Hepatocyte (in vitro differentiated cells): ENCODE measurements around the gene ZFP2. TPM values are rescaled to one million over a fixed set of nuclear protein-coding genes. Genes with fewer than 3 reads are reported as not detected.
"Not testable (repeated sequence)": the region's sequence is repeated elsewhere in the genome, so short reads cannot be mapped to it uniquely, and the experiment has no call there.

ENCODE experiments used
- DNase-seq: peaks from one replicate; pipeline ENCODE4 v3.0.0-alpha.2; 2016; ENCODE audit warnings: low spot score
- H2AFZ ChIP-seq: fragments of 200-600 bp; sonication (generic); 2 replicates; pipeline ENCODE4 v1.6.0; 2016; ENCODE audit warnings: antibody characterized with exemption, mild to moderate bottlenecking
- H3K27ac ChIP-seq: fragments of 200-600 bp; sonication (generic); 2 replicates; pipeline ENCODE4 v1.5.1; 2016; ENCODE audit warnings: mild to moderate bottlenecking
- H3K27me3 ChIP-seq: fragments of 200-600 bp; sonication (generic); 2 replicates; pipeline ENCODE4 v1.6.1; 2016
- H3K36me3 ChIP-seq: fragments of 200-600 bp; sonication (generic); replicated peaks from 2 replicates; pipeline ENCODE4 v1.5.1; 2016; ENCODE audit warnings: low read depth; ENCODE audit not compliant: insufficient read depth
- H3K4me1 ChIP-seq: fragments of 200-600 bp; sonication (generic); 2 replicates; pipeline ENCODE4 v1.5.1; 2016; ENCODE audit warnings: mild to moderate bottlenecking, moderate library complexity; ENCODE audit not compliant: insufficient read depth
- H3K4me2 ChIP-seq: fragments of 200-600 bp; sonication (generic); 2 replicates; pipeline ENCODE4 v1.6.0; 2016
- H3K4me3 ChIP-seq: fragments of 200-600 bp; sonication (generic); 2 replicates; pipeline ENCODE4 v1.5.1; 2016; ENCODE audit warnings: mild to moderate bottlenecking
- H3K79me2 ChIP-seq: fragments of 200-600 bp; sonication (generic); 2 replicates; pipeline ENCODE4 v1.6.0; 2017; ENCODE audit warnings: mild to moderate bottlenecking
- H3K9me2 ChIP-seq: fragments of 200-600 bp; sonication (generic); replicated peaks from 2 replicates; pipeline ENCODE4 v1.6.0; 2017; ENCODE audit warnings: mild to moderate bottlenecking; ENCODE audit not compliant: insufficient read depth
- H3K9me3 ChIP-seq: fragments of 200-600 bp; sonication (generic); 2 replicates; pipeline ENCODE4 v1.5.1; 2016; ENCODE audit warnings: low read depth, mild to moderate bottlenecking
- H4K20me1 ChIP-seq: fragments of 200-600 bp; sonication (generic); 2 replicates; pipeline ENCODE4 v1.6.0; 2016; ENCODE audit warnings: mild to moderate bottlenecking; ENCODE audit not compliant: insufficient read depth, poor library complexity, severe bottlenecking
- EZH2 ChIP-seq: fragments of 200-600 bp; sonication (generic); IDR thresholded peaks from 2 replicates; pipeline ENCODE4 v1.6.1; 2016; ENCODE audit warnings: antibody characterized with exemption, mild to moderate bottlenecking, borderline replicate concordance
- EZH2phosphoT487 ChIP-seq: fragments of 200-600 bp; sonication (generic); IDR thresholded peaks from one replicate; pipeline ENCODE4 v1.6.1; 2018; ENCODE audit warnings: antibody characterized with exemption, mild to moderate bottlenecking, low read depth, moderate library complexity; ENCODE audit not compliant: unreplicated experiment, severe bottlenecking
- WGBS: methylation state at CpG from one replicate; pipeline ENCODE4 v1.1.6; 2016; ENCODE audit warnings: low lambda C conversion rate; ENCODE audit errors: missing lambda C conversion rate; 5-methylcytosine and 5-hydroxymethylcytosine counted together
- polyA plus RNA-seq: library from polyadenylated mRNA; unstranded; fragments of >200 nt; fragmentation: Nextera tagmentation; extraction: Ambion mirVana; gene quantifications from 2 replicates; pipeline ENCODE4 v1.2.1, GENCODE V29; 2016
- total RNA-seq: library from RNA; depleted of rRNA; stranded (reverse); fragments of >200 nt; gene quantifications from 2 replicates; pipeline ENCODE4 v1.2.3, GENCODE V29; 2014
- TF ChIP-seq, protein P1 (sequence below): fragments of 200-600 bp; sonication (generic); IDR thresholded peaks from 2 replicates; pipeline ENCODE4 v1.5.1; 2016; ENCODE audit warnings: antibody characterized with exemption, mild to moderate bottlenecking; ENCODE audit not compliant: poor library complexity

Gene ZFP2
- total and polyA plus RNA-seq, 2 experiments from 2014 or later, result 0.85 to 2.2 TPM

DNA sequence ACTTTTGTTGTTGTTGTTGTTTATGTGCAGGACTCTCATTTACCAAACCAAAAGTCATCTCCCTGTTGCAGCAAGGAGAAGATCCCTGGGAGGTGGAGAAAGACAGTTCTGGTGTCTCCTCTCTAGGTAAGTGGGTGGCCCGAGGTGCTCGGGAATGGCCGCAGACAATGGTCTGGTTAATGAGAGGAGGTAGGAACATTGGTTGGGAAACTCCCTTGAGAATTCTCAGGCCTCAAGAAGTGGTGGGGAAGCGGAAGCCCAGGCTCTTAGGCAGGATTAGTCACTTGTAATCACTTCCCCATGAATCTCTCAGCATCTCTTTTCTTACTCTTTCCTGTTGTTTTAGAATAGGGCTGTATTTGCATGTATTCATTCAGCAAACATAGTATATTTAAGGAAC lies 28.8 kb upstream of the ZFP2 start:
- Histone ChIP-seq H3K27ac (no peak overlapping the region), H3K4me3 (no peak overlapping the region), H3K27me3 (no peaks in the 10 kb centered on the region), H3K4me2 (no peak overlapping the region), H2AFZ (no peak overlapping the region), H3K79me2 (peaks cover 30% of the 10 kb centered on the region), H3K9me3 (no peaks in the 10 kb centered on the region), H3K36me3 (peaks cover 7% of the 10 kb centered on the region), H3K9me2 (no peaks in the 10 kb centered on the region), H4K20me1 (no peaks in the 10 kb centered on the region), H3K4me1 (no peaks in the 10 kb centered on the region)
- TF ChIP-seq EZH2, result no peak
- TF ChIP-seq, protein P1, sequence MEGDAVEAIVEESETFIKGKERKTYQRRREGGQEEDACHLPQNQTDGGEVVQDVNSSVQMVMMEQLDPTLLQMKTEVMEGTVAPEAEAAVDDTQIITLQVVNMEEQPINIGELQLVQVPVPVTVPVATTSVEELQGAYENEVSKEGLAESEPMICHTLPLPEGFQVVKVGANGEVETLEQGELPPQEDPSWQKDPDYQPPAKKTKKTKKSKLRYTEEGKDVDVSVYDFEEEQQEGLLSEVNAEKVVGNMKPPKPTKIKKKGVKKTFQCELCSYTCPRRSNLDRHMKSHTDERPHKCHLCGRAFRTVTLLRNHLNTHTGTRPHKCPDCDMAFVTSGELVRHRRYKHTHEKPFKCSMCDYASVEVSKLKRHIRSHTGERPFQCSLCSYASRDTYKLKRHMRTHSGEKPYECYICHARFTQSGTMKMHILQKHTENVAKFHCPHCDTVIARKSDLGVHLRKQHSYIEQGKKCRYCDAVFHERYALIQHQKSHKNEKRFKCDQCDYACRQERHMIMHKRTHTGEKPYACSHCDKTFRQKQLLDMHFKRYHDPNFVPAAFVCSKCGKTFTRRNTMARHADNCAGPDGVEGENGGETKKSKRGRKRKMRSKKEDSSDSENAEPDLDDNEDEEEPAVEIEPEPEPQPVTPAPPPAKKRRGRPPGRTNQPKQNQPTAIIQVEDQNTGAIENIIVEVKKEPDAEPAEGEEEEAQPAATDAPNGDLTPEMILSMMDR, result no peak
- no peak for TF ChIP-seq EZH2phosphoT487
- DNase-seq, result no peak
- WGBS, result 88% methylated on average over 4 of the region's 4 CpGs

DNA sequence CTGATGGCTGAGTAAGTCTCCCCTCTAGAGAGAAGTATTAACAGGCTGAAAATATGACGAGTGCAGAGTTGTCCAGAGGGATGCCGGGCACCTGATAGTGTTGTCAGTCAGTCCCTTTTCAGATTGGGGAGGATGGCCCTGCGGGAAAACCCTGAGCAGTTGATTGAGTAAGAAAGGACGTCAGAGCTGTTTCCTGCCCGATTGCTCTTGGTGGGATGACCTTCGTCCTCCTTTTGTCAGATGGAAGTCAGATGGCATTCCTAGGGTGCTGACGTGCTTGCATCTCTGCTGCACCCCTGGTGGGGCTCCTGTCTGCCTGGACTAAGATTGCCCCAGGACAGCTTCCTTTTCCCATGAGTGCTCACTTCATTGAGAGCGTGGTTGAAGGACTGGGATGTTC lies 26.1 kb upstream of the ZFP2 start:
- Histone ChIP-seq H3K27me3 (no peaks in the 10 kb centered on the region), H4K20me1 (no peaks in the 10 kb centered on the region), H3K4me3 (no peak overlapping the region), H2AFZ (no peak overlapping the region), H3K9me3 (peaks cover 1% of the 10 kb centered on the region), H3K9me2 (no peaks in the 10 kb centered on the region), H3K36me3 (peaks cover 7% of the 10 kb centered on the region), H3K4me1 (no peaks in the 10 kb centered on the region), H3K4me2 (no peak overlapping the region), H3K27ac (no peak overlapping the region), H3K79me2 (peaks cover 17% of the 10 kb centered on the region)
- no peak for TF ChIP-seq EZH2
- TF ChIP-seq EZH2phosphoT487, result no peak
- TF ChIP-seq, protein P1, result no peak
- no peak for DNase-seq
- 85% methylated on average over 8 of the region's 8 CpGs for whole genome bisulfite sequencing

DNA sequence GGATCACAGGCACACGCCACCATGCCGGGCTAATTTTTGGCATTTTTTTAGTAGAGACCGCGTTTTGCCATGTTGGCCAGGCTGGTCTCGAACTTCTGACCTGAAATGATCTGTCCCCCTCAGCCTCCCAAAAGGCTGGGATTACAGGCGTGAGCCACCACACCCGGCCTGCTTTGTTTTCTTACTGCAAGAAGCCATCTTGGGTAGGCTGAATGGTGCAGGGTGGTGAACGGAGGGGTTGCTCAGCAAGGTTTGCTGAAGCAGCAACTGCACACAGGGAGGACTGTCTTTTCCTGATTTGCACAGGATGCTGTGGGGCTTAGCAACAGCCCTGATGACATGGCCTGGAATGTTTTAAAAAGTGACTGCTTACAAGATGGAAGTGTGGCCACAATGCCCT lies 25.3 kb upstream of the ZFP2 start:
- Histone ChIP-seq H3K9me3 (peaks cover 8% of the 10 kb centered on the region), H3K27ac (no peak overlapping the region), H3K36me3 (peaks cover 7% of the 10 kb centered on the region)

DNA sequence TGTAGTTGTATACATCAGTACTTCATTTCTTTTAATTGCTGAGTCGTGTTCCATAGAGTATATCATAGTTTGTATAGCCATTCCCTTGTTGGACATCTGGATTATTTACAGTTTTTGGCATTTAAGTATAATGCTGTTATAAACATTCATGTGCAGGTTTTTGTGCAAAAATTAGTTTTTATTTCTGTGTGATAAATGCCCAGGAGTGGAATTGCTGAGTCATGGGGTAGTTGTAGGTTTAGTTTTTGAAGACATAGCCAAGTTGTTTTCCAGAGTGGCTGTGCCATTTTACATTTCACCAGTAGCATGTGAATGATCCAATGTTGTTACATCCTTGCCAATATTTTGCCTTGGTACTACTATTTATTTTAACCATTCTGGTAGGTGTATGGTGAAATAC lies 23.4 kb upstream of the ZFP2 start:
- Histone ChIP-seq H3K9me2 (no peaks in the 10 kb centered on the region), H3K4me2 (no peak overlapping the region), H3K36me3 (no peaks in the 10 kb centered on the region), H3K79me2 (peaks cover 9% of the 10 kb centered on the region), H2AFZ (no peak overlapping the region), H3K4me3 (no peak overlapping the region), H3K27me3 (no peaks in the 10 kb centered on the region), H4K20me1 (no peaks in the 10 kb centered on the region), H3K27ac (no peak overlapping the region), H3K9me3 (peaks cover 8% of the 10 kb centered on the region), H3K4me1 (no peaks in the 10 kb centered on the region)
- TF ChIP-seq EZH2, result no peak
- TF ChIP-seq, protein P1, result no peak
- TF ChIP-seq EZH2phosphoT487, result no peak
- WGBS, result 94% methylated on average over 1 of the region's 1 CpG
- DNase-seq, result no peak

More for the DNA sequence above, 25.3 kb upstream of the ZFP2 start:
- Histone ChIP-seq H4K20me1 (no peaks in the 10 kb centered on the region), H3K27me3 (no peaks in the 10 kb centered on the region), H3K4me3 (no peak overlapping the region), H3K9me2 (no peaks in the 10 kb centered on the region), H2AFZ (no peak overlapping the region), H3K79me2 (peaks cover 14% of the 10 kb centered on the region), H3K4me1 (no peaks in the 10 kb centered on the region), H3K4me2 (no peak overlapping the region)
- WGBS, result 98% methylated on average over 8 of the region's 8 CpGs
- no peak for TF ChIP-seq EZH2phosphoT487
- no peak for DNase-seq

DNA sequence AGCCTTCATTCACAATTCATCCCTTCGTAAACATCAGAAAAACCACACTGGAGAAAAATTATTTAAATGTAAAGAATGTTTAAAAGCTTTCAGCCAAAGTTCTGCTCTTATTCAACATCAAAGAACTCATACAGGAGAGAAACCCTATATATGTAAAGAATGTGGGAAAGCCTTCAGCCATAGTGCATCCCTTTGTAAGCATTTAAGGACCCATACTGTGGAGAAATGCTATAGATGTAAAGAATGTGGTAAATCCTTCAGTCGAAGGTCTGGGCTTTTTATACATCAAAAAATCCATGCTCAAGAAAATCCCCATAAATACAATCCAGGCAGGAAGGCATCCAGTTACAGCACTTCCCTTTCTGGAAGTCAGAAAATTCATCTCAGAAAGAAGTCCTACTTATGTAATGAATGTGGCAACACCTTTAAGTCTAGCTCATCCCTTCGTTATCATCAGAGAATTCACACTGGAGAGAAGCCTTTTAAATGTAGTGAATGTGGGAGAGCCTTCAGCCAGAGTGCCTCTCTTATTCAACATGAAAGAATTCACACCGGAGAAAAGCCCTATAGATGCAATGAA lies 12.5 kb upstream of the ZFP2 start:
- peaks cover 22% of the 10 kb centered on the region for H3K36me3 ChIP-seq
- 100% methylated on average over 4 of the region's 4 CpGs for WGBS
- H3K79me2 ChIP-seq, result not testable (repeated sequence)

More for the DNA sequence above, 12.5 kb upstream of the ZFP2 start:
- H3K4me3 ChIP-seq, H3K4me1 ChIP-seq, H3K4me2 ChIP-seq, H3K27ac ChIP-seq, H3K27me3 ChIP-seq, H3K9me2 ChIP-seq, DNase-seq, H2AFZ ChIP-seq, H4K20me1 ChIP-seq: not testable (repeated sequence)
- H3K9me3 ChIP-seq, result peaks cover 85% of the 10 kb centered on the region
